K562 (cell line): Measurements from ENCODE around the gene CENPN. TPM values are rescaled to one million over a fixed set of nuclear protein-coding genes. Genes with fewer than 3 reads are reported as not detected.

Source experiments
- ATAC-seq: fragments of 200-7000 bp; cut with Tn5 transposase; 3 replicates; pipeline ENCODE4 v1.9.1; 2020; ENCODE audit warnings: moderate library complexity
- BruUV-seq: library from RNA; stranded (reverse); fragments of 400-500 nt; replicated peaks from 2 replicates; lab custom pipeline; 2021; lab: Mats Ljungman, UMichigan
- CTCF ChIA-PET: fragments of 300-600 bp; formaldehyde crosslinking; extraction: SDS; loops from one replicate; lab custom pipeline; 2021; ENCODE audit warnings: low intra/inter-chr PET ratio; lab: Yijun Ruan, JAX
- POLR2A ChIA-PET: fragments of 300-600, 350-650 bp; sonication (Branson Sonifier 250); formaldehyde crosslinking; extraction: SDS; loops from one replicate; lab custom pipeline; 2021; ENCODE audit warnings: antibody characterized with exemption, inconsistent platforms; lab: Yijun Ruan, JAX
- DNase-seq, 4 experiments: peaks; one replicate each; pipeline versions ENCODE4 v3.0.0 to v3.0.0-alpha.2; 2011 to 2018; ENCODE audit warnings: low spot score in 3 of 4, mixed read lengths in 3 of 4; ENCODE audit errors: extremely low read depth in 1 of 4
- FAIRE-seq: peaks from 2 replicates; lab custom pipeline; 2011; peaks lifted over from hg19 to GRCh38; lab: Jason Lieb, UNC
- H2AFZ ChIP-seq: 2 replicates; pipeline ENCODE4 v1.6.0; 2011; ENCODE audit warnings: low read depth, low read length, control low read depth, inconsistent platforms
- H3K27ac ChIP-seq: fragments of 200-600 bp; 3 replicates; pipeline ENCODE4 v1.8.0; 2011; ENCODE audit warnings: low read depth, mild to moderate bottlenecking, control low read depth, inconsistent platforms, low read length, moderate library complexity, mixed read lengths; ENCODE audit errors: extremely low read depth
- H3K27me3 ChIP-seq, 2 experiments: fragments of 300-600 bp in 1 of 2; 2 replicates in 1 of 2; 3 replicates in 1 of 2; pipeline versions ENCODE4 v1.6.0 to v1.8.0; 2011; ENCODE audit warnings: inconsistent platforms in 2 of 2, low read length in 2 of 2, mild to moderate bottlenecking in 1 of 2, mixed read lengths in 1 of 2, moderate library complexity in 1 of 2; ENCODE audit not compliant: control insufficient read depth in 2 of 2, insufficient read depth in 2 of 2
- H3K36me3 ChIP-seq: fragments of 300-600 bp; 3 replicates; pipeline ENCODE4 v1.8.0; 2011; ENCODE audit warnings: mild to moderate bottlenecking, low read length, inconsistent platforms; ENCODE audit not compliant: control insufficient read depth, insufficient read depth
- H3K4me1 ChIP-seq, 2 experiments: fragments of 200-600 bp in 1 of 2; replicated peaks in 1 of 2; 2 replicates in 1 of 2; 3 replicates in 1 of 2; pipeline versions ENCODE4 v1.5.1 to v1.8.0; 2011; ENCODE audit warnings: inconsistent platforms in 2 of 2, low read length in 2 of 2, mild to moderate bottlenecking in 1 of 2, mixed read lengths in 1 of 2, moderate library complexity in 1 of 2; ENCODE audit not compliant: control insufficient read depth in 2 of 2, insufficient read depth in 2 of 2
- H3K4me2 ChIP-seq: 2 replicates; pipeline ENCODE4 v1.6.1; 2011; ENCODE audit warnings: low read length, control low read depth, inconsistent platforms, mixed read lengths; ENCODE audit not compliant: insufficient read depth
- H3K4me3 ChIP-seq: fragments of 200-600 bp; sonication (generic), shearing (Covaris generic); 2 replicates; pipeline ENCODE4 v1.5.1; 2016; ENCODE audit warnings: control low read depth, inconsistent platforms
- H3K79me2 ChIP-seq: fragments of 200-600 bp; 3 replicates; pipeline ENCODE4 v1.8.0; 2011; ENCODE audit warnings: low read length, inconsistent platforms; ENCODE audit not compliant: control insufficient read depth, insufficient read depth
- H3K9ac ChIP-seq, 2 experiments: 2 replicates each; pipeline versions ENCODE4 v1.6.0 to v1.6.1; 2011; ENCODE audit warnings: low read depth in 2 of 2, low read length in 2 of 2, control low read depth in 1 of 2, inconsistent platforms in 1 of 2, mild to moderate bottlenecking in 1 of 2, mixed read lengths in 1 of 2; ENCODE audit not compliant: insufficient read depth in 1 of 2
- H3K9me1 ChIP-seq: one replicate; pipeline ENCODE4 v1.6.0; 2011; ENCODE audit warnings: inconsistent platforms, mild to moderate bottlenecking, low read length, moderate library complexity; ENCODE audit not compliant: control insufficient read depth, insufficient read depth
- H3K9me3 ChIP-seq: replicated peaks from 2 replicates; pipeline ENCODE4 v1.5.1; 2011; ENCODE audit warnings: low read depth, low read length, inconsistent platforms; ENCODE audit not compliant: control insufficient read depth, insufficient read depth
- H4K20me1 ChIP-seq: replicated peaks from 2 replicates; pipeline ENCODE4 v1.6.1; 2011; ENCODE audit warnings: low read length, inconsistent platforms, mixed read lengths; ENCODE audit not compliant: control insufficient read depth, insufficient read depth
- EP400 ChIP-seq: fragments of 450-650 bp; IDR thresholded peaks from 2 replicates; pipeline ENCODE4 v1.6.1; 2017; ENCODE audit warnings: antibody characterized with exemption, mild to moderate bottlenecking, moderate library complexity
- POLR2AphosphoS5 ChIP-seq: IDR thresholded peaks from 2 replicates; pipeline ENCODE4 v1.6.1; 2011; ENCODE audit warnings: mild to moderate bottlenecking, low read depth, low read length, moderate library complexity; ENCODE audit not compliant: control insufficient read depth, insufficient read depth
- WGBS: fragments of 100-300 bp; shearing (Covaris generic); methylation state at CpG from one replicate; pipeline ENCODE4 v1.1.6; 2016; ENCODE audit warnings: low coverage, mixed read lengths; ENCODE audit not compliant: insufficient coverage; ENCODE audit errors: missing lambda C conversion rate; 5-methylcytosine and 5-hydroxymethylcytosine counted together
- in situ Hi-C: fragments of 300-500 bp; cut with MboI; formaldehyde crosslinking; loops from 4 replicates; pipeline ENCODE4 v1.15.0; 2018; ENCODE audit warnings: inconsistent platforms, mixed read lengths
- intact Hi-C: fragments of 100-400 bp; cut with micrococcal nuclease; formaldehyde crosslinking; loops from 2 replicates; pipeline ENCODE4 v1.14.2; 2022
- polyA plus RNA-seq, 8 experiments: library from polyadenylated mRNA; depleted of rRNA in 4 of 8; stranded (reverse) in 5 of 8; unstranded in 3 of 8; fragments of >200 nt; fragmentation: Nextera tagmentation in 2 of 8; fragmentation: Illumina TruSeq in 1 of 8; extraction: Ambion mirVana in 2 of 8; extraction: Trizol in 1 of 8; gene quantifications; 2 replicates each; pipeline versions ENCODE4 v1.2.1 to v1.2.3, GENCODE V29; 2011 to 2014; ENCODE audit warnings: inconsistent platforms in 1 of 8, missing spikeins in 1 of 8
- total RNA-seq, 7 experiments: library from RNA; depleted of rRNA in 6 of 7; stranded (reverse); fragments of >200 nt in 6 of 7; fragmentation: Illumina TruSeq in 2 of 7; extraction: Trizol in 2 of 7; gene quantifications; 2 replicates each; pipeline versions ENCODE4 v1.2.1 to v1.2.3, GENCODE V29; 2011 to 2021; ENCODE audit warnings: low replicate concordance in 1 of 7
- TF ChIP-seq, protein P1 (sequence below): fragments of 150-350 bp; conservative IDR thresholded peaks from 2 replicates; pipeline ENCODE4 v1.6.1; 2014; ENCODE audit warnings: low read length

The CENPN gene
- total and polyA plus RNA-seq, 9 of the 15 experiments (the other 6 are each of a cell fraction or from before 2014, with no cell fraction given), result 92.3 to 384 (median 140) TPM

DNA sequence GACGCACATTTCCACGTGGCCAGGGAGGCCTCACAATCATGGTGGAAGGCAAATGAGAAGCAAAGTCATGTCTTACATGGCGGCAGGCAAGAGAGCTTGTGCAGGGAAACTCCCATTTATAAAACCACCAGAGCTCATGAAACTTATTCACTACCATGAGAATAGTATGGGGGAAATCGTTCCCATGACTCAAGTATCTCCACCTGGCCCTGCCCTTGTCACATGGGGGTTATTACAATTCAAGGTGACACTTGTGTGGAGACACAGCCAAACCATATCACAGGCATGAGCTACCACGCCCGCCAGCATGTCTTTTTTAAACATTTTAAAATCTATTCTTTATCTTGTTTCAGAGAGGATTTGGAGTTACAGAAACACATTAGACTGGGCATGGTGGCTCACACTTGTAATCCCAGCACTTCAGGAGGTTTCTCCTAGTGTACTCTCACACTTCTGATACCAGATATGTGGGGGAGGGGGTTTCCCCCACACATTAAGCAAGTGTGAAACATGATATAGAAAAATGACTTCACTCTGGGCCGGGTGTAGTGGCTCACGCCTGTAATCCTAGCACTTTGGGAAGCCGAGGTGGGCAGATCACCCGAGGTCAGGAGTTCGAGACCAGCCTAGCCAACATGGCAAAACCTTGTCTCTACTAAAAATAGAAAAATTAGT is 23.1 kb downstream of the CENPN start:
- Histone ChIP-seq H3K36me3 (peaks cover 49% of the 10 kb centered on the region), H3K9ac (no peak overlapping the region), H3K27ac (no peak overlapping the region), H3K9me1 (no peaks in the 10 kb centered on the region), H3K4me3 (no peak overlapping the region), H3K9me3 (no peaks in the 10 kb centered on the region), H2AFZ (no peak overlapping the region), H4K20me1 (no peaks in the 10 kb centered on the region), H3K27me3 (no peaks in the 10 kb centered on the region), H3K4me2 (no peak overlapping the region), H3K4me1 (no peaks in the 10 kb centered on the region), H3K79me2 (no peaks in the 10 kb centered on the region)
- ATAC-seq, result no peak
- TSS peak; percentile 29 for BruUV-seq
- TF ChIP-seq, protein P1, sequence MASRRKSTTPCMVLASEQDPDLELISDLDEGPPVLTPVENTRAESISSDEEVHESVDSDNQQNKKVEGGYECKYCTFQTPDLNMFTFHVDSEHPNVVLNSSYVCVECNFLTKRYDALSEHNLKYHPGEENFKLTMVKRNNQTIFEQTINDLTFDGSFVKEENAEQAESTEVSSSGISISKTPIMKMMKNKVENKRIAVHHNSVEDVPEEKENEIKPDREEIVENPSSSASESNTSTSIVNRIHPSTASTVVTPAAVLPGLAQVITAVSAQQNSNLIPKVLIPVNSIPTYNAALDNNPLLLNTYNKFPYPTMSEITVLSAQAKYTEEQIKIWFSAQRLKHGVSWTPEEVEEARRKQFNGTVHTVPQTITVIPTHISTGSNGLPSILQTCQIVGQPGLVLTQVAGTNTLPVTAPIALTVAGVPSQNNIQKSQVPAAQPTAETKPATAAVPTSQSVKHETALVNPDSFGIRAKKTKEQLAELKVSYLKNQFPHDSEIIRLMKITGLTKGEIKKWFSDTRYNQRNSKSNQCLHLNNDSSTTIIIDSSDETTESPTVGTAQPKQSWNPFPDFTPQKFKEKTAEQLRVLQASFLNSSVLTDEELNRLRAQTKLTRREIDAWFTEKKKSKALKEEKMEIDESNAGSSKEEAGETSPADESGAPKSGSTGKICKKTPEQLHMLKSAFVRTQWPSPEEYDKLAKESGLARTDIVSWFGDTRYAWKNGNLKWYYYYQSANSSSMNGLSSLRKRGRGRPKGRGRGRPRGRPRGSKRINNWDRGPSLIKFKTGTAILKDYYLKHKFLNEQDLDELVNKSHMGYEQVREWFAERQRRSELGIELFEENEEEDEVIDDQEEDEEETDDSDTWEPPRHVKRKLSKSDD, result no peak
- no peak for TF ChIP-seq POLR2AphosphoS5
- no peak for TF ChIP-seq EP400
- intact Hi-C loops, result no loop called here
- in situ Hi-C loops, result no loop called here
- WGBS, result 83% methylated on average over 11 of the region's 11 CpGs
- ChIA-PET CTCF (no interaction called here), POLR2A (interaction anchor here (1.1 to 1.8 kb wide), 3 partner anchors 12 to 31 kb away, joined by 3 to 9 read pairs (median 3); partner anchors contain the start of gene CENPN)
- FAIRE-seq, result no peak
- no peak for DNase-seq
